Activated gamma-delta T cell treated with Interleukin-2 at 50 U/mL for 16 hours (primary cell): ENCODE data around the gene PLEKHN1.
"Not testable (repeated sequence)": the region's sequence is repeated elsewhere in the genome, so short reads cannot be mapped to it uniquely, and the experiment has no call there.

Source experiments
- DNase-seq: peaks from one replicate; pipeline ENCODE4 v3.0.0-alpha.2; 2020

PLEKHN1 gene

DNA sequence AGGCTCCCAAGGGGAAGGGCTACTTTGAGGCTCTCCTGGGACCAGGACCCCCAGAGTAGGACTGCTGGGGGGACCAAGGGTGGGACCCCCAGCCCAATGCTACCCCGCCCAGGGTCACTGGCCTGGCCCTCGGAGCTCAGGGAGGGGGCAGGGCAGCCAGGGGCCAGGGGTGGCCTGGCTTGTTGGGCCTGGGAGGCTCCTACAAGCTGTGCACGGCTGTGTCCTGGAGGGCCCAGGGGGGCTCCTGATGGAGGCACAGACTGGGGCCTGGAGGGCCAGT is 31.4 kb downstream of the PLEKHN1 start:
- DNase-seq: no peak

DNA sequence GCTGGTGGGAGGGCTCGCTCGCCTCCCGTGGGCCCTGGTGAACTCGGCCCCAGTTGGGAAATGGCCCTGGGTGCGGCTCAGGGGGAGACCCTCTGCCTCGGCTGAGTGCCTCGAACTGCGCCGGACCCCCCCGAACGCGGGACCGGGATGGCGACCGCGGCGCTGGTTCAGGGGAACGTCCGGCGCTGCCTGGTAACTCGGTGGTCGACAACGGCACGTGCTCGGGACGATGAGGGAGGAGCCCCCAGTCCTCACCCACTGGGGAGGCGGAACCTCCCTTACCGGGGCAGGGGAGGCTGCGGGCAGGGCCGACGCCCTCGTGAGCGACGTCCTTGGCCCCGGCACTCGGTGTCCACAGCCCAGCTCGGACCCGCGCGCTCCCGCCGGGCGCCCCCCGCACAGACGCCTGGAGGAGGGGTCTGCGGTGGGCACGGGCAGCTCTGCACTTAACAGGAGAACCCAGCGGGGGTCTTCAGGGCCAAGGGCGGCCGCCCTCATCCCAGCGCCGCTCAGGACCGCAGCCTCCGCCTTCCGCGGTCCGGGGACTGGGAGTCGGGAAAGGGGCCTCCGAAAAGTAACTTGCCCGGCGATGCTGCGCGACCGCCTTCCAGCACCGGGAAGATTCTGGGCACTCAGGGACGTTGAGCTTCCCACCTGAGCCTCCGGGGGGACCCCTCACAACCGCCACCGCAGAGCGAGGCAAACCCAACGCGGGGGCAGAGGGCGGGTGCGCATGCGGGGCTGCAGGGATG is 31.9 kb downstream of the PLEKHN1 start:
- DNase-seq: no peak

DNA sequence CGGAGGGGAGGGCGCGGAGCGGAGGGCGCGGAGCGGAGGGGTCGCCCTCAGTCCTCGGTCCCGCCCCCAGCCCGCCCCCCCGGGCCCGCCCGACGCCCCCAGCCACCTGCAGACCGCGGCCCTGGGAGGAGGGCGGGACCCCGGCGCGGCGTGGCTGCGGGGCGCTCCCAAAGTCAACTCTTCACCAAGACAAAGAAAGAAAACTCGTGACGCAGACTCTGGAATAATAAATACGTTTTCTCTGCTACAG is 32.4 kb downstream of the PLEKHN1 start:
- DNase-seq: no peak

DNA sequence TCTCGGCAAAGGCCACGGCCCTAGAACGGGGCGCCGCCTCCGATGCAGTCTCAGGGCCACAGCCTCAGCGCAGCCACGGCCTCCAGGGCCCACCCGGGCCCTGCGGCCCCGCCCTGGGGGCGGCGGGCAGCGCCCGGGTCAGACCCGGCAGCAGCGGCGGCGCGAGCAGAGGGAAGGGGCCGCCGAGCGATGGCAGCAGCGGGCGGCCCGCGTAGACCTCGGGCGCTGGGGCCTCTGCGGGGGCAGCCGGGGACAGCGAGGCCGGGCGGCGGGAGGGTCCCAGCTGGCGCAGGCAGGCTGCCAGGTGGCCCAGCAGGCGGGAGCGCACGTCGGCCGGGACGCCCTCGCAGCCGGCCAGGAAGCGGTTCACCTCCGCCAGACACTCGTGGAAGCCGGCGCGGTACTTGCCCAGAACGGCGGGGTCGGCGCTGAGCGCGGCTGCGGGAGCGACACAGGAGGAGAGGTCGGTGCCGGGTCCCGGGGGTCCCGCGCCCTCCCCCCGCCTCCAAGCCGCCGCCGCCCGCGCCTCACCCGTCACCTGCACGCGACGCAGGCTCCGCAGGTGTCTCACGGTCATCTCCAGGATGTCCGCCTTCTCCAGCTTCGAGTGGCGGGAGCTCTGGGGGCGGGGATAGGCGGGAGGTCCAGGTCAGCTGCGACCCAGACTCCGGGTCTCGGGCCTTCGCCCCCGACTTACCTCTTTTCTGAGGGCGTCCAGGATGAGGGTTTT is 32.9 kb downstream of the PLEKHN1 start:
- DNase-seq: no peak

DNA sequence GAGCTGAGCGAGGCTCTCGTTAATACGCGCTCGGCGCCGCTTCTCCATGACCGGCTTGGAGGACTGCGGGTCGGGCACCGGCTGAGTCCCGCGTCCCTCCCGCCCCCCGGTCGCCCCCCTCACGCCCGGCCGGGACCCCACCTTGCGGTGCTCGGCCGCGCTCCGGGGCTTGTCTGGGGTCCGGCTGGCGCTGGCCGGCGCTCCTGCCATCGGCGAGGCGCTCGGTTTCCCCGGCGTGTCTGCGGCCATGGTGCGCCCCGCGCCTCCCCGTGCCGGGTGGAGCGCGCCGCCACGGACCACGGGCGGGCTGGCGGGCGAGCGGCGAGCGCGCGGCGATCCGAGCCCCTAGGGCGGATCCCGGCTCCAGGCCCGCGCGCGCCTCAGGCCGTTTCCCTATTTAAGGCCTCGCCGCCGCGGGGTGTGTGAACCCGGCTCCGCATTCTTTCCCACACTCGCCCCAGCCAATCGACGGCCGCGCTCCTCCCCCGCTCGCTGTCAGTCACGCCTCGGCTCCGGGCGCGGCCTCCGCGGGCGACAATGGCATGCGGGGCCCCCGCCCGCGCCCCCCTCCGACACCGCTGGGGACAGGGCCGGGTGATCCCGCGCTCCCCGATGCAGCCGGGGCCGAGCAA is 33.6 kb downstream of the PLEKHN1 start, which contains the start of gene HES4:
Gene HES4, minus strand, starts transcription at position 373 of the 632 bp plus-strand sequence. Its CDS starts 124 bp downstream, at position 249.
- DNase-seq: peak; percentile 31

DNA sequence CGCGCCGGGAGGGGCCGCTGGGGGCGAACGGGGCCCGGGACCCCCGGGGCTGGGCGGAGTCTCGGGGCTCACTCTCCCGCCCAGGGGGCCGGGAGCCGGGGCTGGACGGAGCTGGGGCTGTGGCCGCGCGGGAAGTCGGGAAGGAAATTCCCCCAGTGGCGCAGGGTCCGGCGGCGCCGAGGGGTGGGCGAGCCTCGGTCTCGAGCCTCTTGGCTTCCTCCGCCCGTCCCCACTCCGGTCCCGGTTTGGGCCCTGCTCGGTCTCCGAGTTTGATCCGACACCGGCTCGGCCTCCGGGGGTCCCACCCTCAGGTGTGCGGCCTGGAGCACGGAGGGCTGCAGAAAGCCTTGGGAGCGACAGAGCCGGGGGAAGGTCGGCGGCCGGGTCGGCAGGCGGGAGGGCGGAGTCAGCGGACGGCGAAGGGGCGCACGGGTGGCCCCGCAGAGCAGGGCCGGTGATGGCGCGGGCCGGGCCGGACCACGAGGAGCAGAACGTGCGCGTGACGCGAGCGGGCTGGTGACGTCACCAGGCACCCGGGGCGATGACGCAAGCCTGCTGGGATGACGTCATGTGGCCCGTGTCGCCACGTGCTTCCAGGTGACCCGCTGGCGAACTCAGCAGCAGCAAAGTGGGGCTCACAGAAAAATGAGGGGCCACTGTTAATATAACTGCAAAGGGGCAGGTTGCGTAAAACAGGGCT is 34.2 kb downstream of the PLEKHN1 start:
- DNase-seq: peak; percentile 55

DNA sequence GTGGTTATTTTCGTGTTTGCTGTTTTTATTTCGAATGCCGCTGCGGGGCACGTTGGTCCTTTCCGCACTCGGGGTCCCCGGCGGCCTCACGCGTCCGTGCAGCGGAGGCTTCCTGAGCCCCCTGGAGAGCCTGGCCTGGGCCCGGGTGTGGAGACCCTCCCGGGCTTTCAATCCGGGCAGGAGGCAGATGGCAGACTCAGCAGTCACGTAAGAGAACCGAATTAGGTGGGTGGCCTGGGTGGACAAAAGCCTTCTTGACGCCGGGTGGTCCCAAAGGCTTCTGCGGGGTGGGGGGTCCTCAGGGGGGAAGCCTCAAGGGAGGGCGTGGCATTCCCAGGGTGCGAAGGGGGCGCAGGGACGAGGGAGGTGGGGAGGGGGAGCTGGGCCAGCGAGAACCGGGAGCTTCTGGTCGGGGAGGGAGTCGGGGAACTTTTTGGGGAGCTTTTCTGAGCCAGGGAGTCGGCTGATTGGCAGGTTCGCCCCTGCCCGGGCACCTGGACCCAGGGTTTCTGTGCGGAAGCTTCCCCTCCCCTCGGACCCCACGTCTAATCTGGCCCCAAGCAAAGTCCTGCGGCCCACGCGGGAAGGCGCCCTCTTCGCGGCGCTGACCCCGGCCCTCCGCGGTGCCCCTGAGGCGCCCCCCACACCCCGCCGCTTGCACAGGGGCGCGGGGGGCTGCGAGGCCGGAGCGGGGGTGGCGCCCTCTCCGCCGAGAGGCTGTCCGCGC is 34.9 kb downstream of the PLEKHN1 start:
- no peak for DNase-seq

DNA sequence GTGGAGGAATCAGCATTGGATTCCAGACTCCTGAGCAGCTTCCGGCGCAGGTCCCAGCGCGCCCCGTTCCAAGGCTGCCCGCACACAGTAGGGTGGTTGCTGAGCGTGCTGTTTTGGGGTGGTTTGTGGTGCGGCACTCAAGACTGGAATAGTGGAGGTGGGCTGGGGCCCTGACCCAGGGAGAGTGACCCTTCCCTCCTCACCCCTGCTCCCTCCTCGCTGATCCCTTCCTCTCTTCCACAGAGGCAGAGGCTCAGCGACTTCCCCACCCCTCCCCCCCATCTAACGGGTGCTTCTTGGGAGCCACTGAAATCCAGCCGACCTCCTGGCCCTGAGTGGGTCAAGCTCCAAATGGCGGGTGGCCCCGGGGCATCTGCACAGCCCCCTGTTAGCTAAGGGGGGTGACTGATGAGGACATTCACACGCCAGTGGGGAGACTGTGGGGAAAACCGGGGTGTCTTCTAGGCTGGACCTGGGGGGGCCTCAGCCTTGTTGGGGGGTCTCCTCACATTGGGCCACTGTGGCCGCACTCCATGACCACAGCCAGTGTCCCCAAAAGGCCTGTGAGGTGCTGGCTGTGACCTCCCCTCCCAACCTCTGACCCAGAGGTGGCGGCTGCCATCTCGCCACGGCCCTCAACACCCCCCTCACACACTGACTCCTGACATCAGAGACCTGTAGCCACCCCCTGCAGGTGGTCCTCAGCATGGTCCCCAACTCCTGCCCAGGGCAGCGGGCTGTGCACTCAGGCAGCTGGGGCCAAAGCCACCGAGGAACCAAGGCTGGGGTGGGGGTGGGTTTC is 37.5 kb downstream of the PLEKHN1 start:
- no peak for DNase-seq

DNA sequence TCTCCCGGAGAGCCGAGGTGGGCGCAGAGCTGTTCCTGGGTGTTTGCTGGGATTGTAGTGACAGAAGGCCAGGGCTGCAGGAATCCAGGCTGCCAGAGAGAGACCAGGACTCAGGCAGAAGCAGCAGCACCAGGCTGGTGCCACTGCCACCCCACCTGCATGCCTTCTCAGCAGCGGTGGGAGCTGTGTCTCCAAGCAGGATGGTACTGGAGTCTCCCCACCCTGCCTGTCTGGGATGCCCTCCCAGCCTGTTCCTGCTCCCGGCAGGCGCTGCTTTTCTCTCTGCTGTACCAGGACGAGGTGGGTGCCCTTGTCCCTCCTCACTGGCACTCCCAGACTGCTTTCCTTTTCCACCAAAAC is 38.1 kb downstream of the PLEKHN1 start:
- no peak for DNase-seq

DNA sequence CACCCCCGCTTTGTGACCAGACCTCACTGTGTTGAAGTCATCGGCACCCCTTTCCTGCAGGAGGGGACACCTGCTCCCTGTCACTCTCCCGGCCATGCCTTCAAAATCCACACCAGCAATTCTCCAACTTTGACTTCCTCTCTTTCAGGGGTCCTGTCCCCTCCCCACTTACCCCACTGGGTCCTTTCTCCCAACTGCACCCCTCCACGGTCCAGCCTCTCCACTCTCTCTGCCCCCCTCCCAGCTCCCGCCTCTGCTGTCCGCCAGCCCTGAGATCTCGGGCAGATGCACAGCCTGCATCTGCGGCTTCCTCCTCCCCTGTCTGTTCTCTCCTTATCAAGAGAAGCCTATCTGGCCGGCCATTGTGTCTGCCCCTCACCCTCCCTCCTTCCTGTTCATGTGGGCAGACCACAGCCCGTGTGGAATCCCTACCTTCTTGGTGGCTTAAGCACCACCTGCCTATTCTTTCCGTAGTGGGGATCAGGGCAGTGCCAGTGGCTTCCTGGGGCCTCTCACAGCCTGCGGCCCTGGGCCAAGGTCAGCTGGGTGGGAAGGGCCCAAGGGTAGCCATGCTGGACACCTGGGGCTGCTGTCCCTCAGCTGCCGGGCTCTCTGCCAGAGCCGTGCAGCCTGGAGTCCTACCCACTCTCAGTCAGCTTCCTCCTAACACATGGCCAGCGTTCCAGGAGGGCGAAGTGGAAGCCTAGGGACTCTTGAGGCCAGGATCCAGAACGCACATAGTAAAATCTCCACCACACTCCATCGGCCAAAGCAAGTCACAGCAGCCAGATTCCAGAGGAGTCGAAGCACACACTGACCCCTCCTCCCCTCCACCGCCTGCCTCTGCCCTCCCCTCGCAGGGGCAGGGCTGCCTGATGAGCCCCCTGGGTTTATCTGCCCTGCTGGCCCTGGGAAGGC is 38.8 kb downstream of the PLEKHN1 start:
- DNase-seq: no peak

DNA sequence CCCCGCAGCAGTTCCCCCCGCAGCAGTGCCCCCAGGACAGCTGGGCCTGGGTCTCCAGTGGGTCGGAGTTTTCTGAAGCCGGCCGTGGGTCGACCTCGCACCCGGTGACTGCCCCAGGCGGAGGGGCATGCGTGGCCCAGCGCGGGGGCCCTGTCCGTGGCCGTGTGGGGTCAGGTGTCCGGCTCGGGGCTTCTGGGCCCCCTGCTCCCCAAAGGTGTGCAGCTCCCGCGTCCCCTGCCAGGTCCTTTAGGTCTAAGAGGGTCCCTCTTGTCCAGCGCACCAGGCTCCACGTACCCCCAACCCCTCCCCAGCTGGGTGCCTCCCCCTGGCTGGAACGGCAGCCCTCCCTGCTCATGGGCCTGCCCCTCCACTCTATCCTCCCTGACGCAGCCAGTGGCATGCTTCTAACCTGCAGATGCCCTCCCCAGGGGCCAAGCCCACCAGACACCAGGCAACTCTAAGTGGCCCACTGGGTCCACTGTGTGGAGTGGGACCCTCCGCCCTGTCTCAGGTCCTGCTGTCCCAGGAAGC is 39.6 kb downstream of the PLEKHN1 start:
- DNase-seq: no peak

DNA sequence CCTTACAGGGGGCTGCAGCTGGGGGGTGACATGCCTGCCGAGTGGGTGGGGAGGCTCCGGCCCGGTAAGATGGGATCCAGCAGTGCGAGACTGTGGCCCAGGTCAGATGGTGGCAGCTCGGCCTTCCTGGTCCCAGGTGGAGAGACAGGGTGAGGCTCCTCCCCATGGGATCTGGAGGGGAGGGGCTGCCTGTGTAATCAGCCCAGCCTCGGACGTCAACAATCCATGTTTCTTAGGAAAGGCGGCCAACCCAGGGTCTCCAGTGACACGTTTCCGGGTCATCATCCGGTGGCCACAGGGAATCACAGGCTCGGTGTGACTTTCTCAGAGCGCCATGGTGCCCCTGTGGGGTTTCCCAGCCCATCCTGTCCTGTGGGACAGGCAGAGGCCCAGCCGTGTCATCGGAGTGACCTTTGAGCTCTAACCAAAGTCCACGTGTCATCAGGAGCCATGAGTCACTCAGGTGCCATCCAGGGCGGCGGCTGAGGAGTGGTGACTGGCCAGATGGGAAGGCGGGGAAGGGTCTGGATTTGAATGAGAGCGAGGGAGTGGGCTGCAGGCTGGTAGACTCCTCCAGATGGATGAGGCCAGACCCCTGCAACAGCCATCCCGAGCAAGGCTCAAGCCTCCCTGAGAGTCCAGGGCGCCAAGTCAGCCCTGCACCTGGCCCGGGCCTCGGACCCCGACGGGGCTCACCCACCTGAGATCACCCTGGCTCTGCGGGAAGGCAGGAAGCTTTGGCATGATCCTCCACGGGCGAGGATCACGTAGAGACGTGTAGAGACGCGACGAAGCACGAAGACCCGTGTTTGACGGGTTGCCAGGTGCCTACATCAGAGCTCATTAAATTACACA is 40.2 kb downstream of the PLEKHN1 start:
- no peak for DNase-seq

DNA sequence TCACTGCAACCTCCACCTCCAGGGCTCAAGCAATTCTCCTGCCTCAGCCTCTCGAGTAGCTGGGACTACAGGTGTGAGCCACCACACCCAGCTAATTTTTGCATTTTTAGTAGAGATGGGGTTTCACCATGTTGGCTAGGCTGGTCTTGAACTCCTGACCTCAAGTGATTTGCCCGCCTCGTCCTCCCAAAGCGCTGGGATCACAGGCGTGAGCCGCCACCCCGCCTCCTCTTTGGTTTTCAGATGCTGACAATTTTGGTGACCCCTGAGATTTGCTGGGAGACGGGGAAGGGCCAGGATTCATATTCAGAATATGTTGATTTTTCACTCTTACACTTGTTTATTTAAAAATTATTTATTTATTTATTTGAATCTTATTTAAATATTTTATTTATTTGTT is 43.8 kb downstream of the PLEKHN1 start:
- DNase-seq: not testable (repeated sequence)

DNA sequence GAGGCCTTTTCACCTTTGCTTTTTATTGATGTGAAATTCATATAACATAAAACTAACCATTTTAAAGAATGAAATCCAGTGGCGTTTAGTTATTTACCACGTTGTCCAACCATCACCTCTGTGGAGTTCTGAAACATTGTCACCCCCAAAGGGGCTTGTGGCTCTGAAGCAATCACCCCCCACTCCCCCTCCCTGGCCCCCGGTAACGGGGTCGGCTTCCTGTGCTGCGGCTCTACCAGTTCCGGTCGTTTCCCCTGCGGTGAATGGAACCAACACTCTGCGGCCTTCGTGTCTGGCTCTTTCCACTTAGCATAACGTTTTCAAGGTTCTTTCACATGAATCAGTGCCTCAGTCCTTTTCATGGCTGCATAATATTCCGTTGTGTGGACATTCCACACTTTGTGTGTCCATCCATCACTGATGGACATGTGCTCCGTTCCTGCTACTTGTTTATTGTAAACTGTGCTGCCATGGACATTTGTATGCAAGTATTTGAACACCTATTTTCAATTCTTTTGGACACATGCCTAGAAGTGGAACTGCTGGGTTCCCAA is 45.2 kb downstream of the PLEKHN1 start:
- no peak for DNase-seq

DNA sequence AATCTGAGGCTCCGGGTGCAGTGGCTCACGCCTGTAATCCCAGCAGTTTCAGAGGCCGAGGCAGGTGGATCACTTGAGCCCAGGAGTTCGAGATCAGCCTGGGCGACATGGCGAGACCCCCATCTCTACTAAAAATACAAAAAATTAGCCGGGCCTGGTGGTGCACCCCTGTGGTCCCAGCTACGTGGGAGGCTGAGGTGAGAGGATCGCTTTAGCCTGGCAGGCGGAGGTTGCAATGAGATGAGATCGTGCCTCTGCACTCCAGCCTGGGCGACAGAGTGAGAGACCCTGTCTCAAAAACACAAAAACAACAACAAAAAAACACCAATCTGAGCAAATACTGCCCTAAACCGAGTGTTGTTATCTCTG is 46.4 kb downstream of the PLEKHN1 start:
- not testable (repeated sequence) for DNase-seq

DNA sequence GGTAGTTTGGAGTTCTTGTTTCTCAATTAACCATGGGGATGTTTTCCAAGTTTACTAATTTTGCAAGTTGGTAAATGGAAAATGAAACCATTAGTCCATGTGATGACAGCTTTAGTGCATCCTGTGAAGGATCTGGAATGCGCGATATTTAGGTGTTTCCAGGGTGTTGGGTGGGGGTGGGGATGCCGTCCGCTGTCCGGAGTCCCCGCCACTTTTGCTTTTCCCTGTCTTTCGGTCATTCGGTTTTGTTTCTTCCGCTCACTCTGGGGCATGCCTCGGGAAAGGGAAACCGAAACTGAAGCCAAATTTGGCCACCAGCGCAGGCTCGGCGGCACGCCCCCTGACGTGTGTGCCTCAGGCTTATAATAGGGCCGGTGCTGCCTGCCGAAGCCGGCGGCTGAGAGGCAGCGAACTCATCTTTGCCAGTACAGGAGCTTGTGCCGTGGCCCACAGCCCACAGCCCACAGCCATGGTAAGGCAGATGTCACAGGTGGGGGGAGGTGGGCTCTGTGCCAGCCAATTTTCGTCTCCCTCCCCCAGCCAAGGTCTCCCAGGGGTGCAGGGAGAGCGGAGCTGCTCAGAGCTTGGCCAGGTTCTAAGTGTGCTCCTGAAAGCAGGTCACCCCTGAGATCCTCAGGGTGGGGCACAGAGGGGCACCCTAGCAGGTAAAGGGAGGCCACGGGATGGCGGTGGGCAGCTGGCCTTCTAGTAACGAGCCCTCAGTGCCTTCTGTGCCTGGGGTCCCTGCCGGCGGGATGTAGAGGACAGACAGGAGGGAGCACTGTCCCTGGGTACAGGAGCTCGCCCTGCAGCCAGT is 47.0 kb downstream of the PLEKHN1 start, which contains the start of gene ISG15:
Gene ISG15, plus strand, starts transcription at position 393 of the 817 bp plus-strand sequence. Its CDS starts 77 bp downstream, at position 470.
- peak; percentile 86 for DNase-seq

DNA sequence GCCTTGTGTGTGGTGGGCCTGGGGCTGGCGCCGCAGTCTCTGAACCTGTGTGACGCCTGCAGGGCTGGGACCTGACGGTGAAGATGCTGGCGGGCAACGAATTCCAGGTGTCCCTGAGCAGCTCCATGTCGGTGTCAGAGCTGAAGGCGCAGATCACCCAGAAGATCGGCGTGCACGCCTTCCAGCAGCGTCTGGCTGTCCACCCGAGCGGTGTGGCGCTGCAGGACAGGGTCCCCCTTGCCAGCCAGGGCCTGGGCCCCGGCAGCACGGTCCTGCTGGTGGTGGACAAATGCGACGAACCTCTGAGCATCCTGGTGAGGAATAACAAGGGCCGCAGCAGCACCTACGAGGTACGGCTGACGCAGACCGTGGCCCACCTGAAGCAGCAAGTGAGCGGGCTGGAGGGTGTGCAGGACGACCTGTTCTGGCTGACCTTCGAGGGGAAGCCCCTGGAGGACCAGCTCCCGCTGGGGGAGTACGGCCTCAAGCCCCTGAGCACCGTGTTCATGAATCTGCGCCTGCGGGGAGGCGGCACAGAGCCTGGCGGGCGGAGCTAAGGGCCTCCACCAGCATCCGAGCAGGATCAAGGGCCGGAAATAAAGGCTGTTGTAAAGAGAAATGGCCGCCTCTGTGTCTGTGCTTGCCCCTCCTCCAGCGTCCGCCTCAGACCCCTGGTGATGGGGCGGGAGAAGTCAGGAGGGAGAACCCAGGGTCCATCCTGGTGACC is 47.8 kb downstream of the PLEKHN1 start:
- no peak for DNase-seq
